HEK293T (cell line): ENCODE measurements around the gene GCN1.

Source experiments
- CTCF ChIA-PET: fragments of 350-600 bp; formaldehyde crosslinking; extraction: SDS; loops from one replicate; lab custom pipeline; 2021; ENCODE audit warnings: antibody characterized with exemption, inconsistent platforms; lab: Yijun Ruan, JAX
- POLR2A ChIA-PET: fragments of 350-600 bp; formaldehyde crosslinking; extraction: SDS; loops from one replicate; lab custom pipeline; 2020; ENCODE audit warnings: antibody characterized with exemption, inconsistent platforms; lab: Yijun Ruan, JAX
- DNase-seq: peaks from one replicate; pipeline ENCODE4 v3.0.0; 2012; ENCODE audit warnings: mixed read lengths; ENCODE audit errors: extremely low spot score
- ARNT ChIP-seq: fragments of 450-650 bp; IDR thresholded peaks from 2 replicates; pipeline ENCODE4 v1.6.1; 2017; ENCODE audit warnings: mild to moderate bottlenecking
- BHLHE40 ChIP-seq: fragments of 450-650 bp; IDR thresholded peaks from 2 replicates; pipeline ENCODE4 v1.6.1; 2016; ENCODE audit warnings: mild to moderate bottlenecking, moderate library complexity, borderline replicate concordance
- CTBP1 ChIP-seq: fragments of 450-650 bp; IDR thresholded peaks from 2 replicates; pipeline ENCODE4 v1.6.1; 2016; ENCODE audit warnings: borderline replicate concordance
- ELF4 ChIP-seq: fragments of 450-650 bp; IDR thresholded peaks from 2 replicates; pipeline ENCODE4 v1.6.1; 2017; ENCODE audit warnings: antibody characterized with exemption
- FOXA1 ChIP-seq: fragments of 450-650 bp; IDR thresholded peaks from 2 replicates; pipeline ENCODE4 v1.6.1; 2016; ENCODE audit warnings: mild to moderate bottlenecking
- FOXK2 ChIP-seq: fragments of 450-650 bp; IDR thresholded peaks from 2 replicates; pipeline ENCODE4 v1.6.1; 2016; ENCODE audit warnings: mild to moderate bottlenecking
- FOXM1 ChIP-seq: fragments of 450-650 bp; IDR thresholded peaks from 2 replicates; pipeline ENCODE4 v1.6.1; 2017; ENCODE audit warnings: mild to moderate bottlenecking, borderline replicate concordance
- HDGF ChIP-seq: fragments of 450-650 bp; IDR thresholded peaks from 2 replicates; pipeline ENCODE4 v1.6.1; 2017; ENCODE audit warnings: antibody characterized with exemption, borderline replicate concordance
- L3MBTL2 ChIP-seq: fragments of 450-650 bp; conservative IDR thresholded peaks from 2 replicates; pipeline ENCODE4 v1.6.1; 2016; ENCODE audit warnings: mild to moderate bottlenecking
- LEF1 ChIP-seq: fragments of 450-650 bp; IDR thresholded peaks from 2 replicates; pipeline ENCODE4 v1.6.1; 2017; ENCODE audit warnings: mild to moderate bottlenecking, borderline replicate concordance
- NFRKB ChIP-seq: fragments of 450-650 bp; IDR thresholded peaks from 2 replicates; pipeline ENCODE4 v1.6.1; 2016; ENCODE audit warnings: mild to moderate bottlenecking, moderate library complexity
- SP1 ChIP-seq: fragments of 450-650 bp; IDR thresholded peaks from 2 replicates; pipeline ENCODE4 v1.6.1; 2017
- SUZ12 ChIP-seq: fragments of 450-650 bp; IDR thresholded peaks from 2 replicates; pipeline ENCODE4 v1.6.1; 2016; ENCODE audit warnings: mild to moderate bottlenecking
- TARDBP ChIP-seq: fragments of 450-650 bp; IDR thresholded peaks from 2 replicates; pipeline ENCODE4 v1.6.1; 2016
- ZNF384 ChIP-seq: fragments of 450-650 bp; IDR thresholded peaks from 2 replicates; pipeline ENCODE4 v1.6.1; 2016
- TF ChIP-seq, protein P1 (sequence below): fragments of 450-650 bp; IDR thresholded peaks from 2 replicates; pipeline ENCODE4 v1.6.1; 2016

Gene GCN1

DNA sequence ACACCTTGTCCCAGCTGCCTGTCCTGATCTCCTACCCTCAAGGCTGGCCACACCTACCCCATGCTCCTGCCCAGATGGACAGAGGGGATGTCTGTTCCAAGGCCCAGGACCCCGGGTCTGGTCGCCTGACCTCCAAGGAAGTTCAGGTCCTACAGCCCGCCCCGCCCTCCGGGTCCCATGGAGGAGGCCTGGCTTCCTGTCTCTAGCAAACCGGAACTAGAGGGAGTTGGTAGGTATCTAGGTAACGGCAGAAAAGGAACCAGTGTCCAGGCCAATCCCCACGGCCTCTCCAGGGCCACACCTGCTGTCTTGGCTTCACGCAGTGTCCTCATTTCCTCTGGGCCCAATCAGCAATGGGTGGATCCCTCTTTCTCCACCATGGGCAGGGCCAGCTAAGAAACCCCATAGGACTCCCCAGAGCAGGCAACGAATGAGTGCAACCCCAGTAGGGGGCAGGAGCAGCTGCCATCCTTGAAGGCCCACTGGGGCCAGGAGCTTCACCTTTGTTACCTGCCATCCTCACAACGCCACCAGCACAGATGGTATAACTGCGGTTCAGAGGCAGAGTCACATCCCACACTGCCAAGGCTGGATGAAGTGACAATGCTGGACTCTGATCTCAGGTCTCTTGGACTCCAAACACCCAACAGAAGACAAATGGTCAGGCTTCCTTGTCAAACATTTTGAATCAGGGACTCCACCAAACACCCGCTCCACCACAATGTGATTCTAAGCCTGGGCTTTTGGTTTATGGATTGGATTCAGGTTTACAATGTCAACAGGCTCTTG is 31.5 kb upstream of the GCN1 start:
- DNase-seq, result no peak
- ChIA-PET CTCF (interaction anchor here (0.6 to 9.2 kb wide), 2 partner anchors 39 to 146 kb away, joined by 4 to 222 read pairs; partner anchors contain the start of gene PXN), POLR2A (interaction anchor here (0.9 to 10.9 kb wide), 4 partner anchors 25 to 65 kb away, joined by 4 to 269 read pairs (median 162); partner anchors contain the start of genes PXN, RNU4-1, RNU4-2 and RPLP0)
- TF ChIP-seq CTBP1, result no peak
- no peak for TF ChIP-seq TARDBP
- TF ChIP-seq ZNF384, result no peak
- TF ChIP-seq FOXA1, result no peak

DNA sequence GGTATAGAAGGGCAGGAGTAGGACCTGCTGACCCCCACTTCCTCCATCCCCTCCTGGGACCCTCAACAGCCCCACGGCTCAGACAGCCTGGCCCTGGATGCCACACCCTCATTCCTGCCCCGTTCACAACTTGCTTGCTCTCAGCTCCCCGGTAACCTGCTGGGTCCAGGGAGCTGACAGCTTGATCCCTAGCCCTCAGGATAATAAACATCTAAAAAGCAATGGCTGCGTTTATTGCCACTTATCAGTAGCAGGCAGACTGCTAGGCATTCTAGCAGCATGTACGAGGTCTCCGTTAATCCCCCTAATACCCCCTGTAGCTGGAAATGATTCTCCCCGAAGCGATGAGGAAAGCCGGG is 30.7 kb upstream of the GCN1 start:
- CTCF ChIA-PET, result interaction anchor here (0.9 to 9.2 kb wide), 2 partner anchors 10 to 40 kb away, joined by 3 to 222 read pairs; partner anchors contain the start of gene PXN
- TF ChIP-seq, protein P1, sequence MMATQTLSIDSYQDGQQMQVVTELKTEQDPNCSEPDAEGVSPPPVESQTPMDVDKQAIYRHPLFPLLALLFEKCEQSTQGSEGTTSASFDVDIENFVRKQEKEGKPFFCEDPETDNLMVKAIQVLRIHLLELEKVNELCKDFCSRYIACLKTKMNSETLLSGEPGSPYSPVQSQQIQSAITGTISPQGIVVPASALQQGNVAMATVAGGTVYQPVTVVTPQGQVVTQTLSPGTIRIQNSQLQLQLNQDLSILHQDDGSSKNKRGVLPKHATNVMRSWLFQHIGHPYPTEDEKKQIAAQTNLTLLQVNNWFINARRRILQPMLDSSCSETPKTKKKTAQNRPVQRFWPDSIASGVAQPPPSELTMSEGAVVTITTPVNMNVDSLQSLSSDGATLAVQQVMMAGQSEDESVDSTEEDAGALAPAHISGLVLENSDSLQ, result peak; percentile 77
- TF ChIP-seq TARDBP, result no peak
- POLR2A ChIA-PET, result interaction anchor here (9.7 to 10.9 kb wide), 2 partner anchors 24 to 66 kb away, joined by 185 to 269 read pairs; partner anchors contain the start of genes RNU4-1, RNU4-2 and RPLP0
- peak; percentile 62 for DNase-seq

DNA sequence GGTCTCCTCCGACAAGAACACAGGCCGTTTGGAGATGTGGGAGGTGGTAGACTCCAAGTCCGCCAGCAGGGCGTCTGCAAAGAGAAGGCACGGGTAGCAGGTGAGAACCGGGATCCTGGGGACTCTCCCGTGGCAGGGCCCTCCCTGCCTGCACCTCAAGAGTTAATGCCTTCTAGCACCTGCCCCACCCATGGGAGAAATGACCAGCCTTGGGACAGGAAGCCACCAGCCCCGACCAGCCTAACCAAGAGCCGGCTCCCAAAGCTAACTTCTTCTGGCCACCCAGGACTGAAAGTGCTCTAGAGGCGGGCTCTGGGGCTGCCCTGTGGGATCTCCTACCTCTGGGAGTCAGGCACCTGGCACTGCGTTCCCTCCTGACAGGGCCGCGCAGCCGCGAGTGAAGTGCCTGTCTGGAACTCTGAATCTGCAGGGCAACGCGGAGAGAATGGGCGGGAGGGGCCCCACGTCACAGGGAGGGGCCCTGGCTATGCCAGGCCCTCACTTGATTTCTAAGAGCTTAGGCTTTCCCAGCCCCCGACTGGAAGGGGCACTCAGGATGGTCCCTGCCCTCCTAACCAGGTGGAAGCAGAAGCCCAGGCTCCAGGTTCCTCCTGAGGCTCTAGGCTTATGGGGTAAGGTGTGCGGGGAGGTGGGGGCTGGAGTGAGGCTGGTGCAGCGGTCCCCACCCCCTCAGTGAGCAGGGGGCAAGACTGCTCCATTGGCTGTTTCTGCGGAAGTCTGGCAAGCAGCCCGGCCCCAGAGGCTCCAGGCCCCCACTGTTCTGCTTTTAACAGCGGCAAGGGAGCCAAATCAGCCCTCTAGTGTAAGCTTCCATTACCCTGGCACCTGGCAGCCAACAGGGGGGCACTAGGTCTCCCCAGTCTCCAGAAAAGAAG is 30.0 kb upstream of the GCN1 start:
- no peak for DNase-seq
- TF ChIP-seq FOXA1, result no peak
- no peak for TF ChIP-seq ZNF384
- no peak for TF ChIP-seq CTBP1
- no peak for TF ChIP-seq ELF4
- no peak for TF ChIP-seq BHLHE40
- TF ChIP-seq TARDBP, result no peak
- no peak for TF ChIP-seq LEF1
- TF ChIP-seq HDGF, result no peak
- TF ChIP-seq SP1, result no peak
- TF ChIP-seq L3MBTL2, result no peak
- TF ChIP-seq ARNT, result no peak
- no peak for TF ChIP-seq FOXM1
- POLR2A ChIA-PET, result interaction anchor here (9.7 to 10.9 kb wide), 2 partner anchors 24 to 67 kb away, joined by 185 to 269 read pairs; partner anchors contain the start of genes RNU4-1, RNU4-2 and RPLP0
- CTCF ChIA-PET, result interaction anchor here (0.9 to 9.2 kb wide), 2 partner anchors 11 to 41 kb away, joined by 3 to 222 read pairs; partner anchors contain the start of gene PXN

DNA sequence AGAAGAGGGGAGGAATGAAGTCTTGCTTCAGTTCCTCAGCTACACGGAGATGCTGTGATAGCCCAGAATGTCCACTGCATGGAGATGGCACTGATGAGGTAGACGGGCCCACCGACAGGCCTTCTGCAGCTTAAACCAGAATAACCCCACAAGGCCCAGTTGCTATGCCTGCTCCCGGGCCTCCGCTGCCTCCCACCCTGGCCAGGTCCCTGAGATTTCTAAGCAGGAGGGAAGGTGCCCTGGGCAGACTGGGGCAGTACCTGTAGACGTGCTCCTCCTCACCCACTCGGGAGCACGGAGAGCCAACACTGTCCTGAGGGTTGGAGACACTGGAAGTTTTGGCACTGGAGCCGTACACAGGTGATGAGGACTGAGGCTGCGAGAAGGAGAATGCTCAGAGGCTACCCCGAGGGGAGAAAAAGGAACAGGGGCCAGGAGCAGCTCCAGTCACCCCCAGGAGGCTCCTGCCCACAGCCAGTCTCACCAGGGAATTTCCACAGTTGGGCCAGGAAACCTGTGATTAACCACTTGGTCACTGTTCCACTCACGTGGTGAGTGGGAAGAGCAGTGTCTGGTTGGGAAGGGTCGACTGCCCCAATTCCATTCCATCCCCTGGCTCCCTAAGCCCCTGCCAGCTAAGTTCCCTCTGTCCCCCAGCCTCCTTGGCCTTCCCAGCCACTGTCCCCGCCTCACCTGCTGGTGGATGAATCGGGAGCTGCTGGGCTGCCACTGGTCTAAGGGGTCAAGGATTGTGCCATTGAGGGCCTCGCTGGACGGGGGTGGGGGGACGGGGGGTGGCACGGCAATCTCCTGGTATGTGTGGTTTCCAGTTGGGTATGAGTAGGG is 29.2 kb upstream of the GCN1 start:
- no peak for TF ChIP-seq ARNT
- TF ChIP-seq TARDBP, result no peak
- no peak for TF ChIP-seq ELF4
- TF ChIP-seq SUZ12, result no peak
- TF ChIP-seq, protein P1, result no peak
- TF ChIP-seq FOXA1, result no peak
- no peak for TF ChIP-seq FOXK2
- no peak for TF ChIP-seq LEF1
- no peak for TF ChIP-seq BHLHE40
- no peak for TF ChIP-seq FOXM1
- no peak for TF ChIP-seq HDGF
- TF ChIP-seq ZNF384, result no peak
- no peak for TF ChIP-seq CTBP1
- TF ChIP-seq SP1, result no peak
- TF ChIP-seq L3MBTL2, result no peak
- DNase-seq, result no peak
- ChIA-PET POLR2A (interaction anchor here (9.7 to 10.9 kb wide), 2 partner anchors 23 to 68 kb away, joined by 185 to 269 read pairs; partner anchors contain the start of genes RNU4-1, RNU4-2 and RPLP0), CTCF (no interaction called here)

DNA sequence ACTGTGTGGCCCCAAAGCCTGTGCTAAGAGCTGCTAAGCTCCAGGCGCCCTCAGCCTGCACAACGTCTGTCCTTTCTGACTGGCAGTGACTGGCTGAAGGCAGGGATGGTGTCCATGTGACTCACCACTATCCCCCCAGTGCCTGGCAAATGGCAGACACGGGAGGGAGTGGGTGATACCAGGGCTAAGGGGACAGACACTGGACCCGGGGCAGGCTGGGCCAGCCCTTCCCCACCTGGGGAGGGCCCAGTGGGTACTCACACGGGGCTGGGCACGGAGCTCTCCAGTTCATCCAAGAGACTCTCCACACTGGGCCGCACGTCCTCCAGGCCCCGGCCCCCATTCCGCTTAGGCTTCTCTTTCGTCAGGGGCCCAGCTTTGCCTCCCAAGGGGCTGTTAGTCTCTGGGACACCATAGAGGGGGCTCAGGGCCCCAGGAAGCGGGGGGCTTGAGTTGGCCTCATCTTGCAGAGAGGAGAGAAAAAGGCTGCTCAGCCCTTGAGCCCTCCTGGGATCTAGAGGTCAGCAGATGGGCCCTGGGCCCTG is 27.8 kb upstream of the GCN1 start:
- TF ChIP-seq HDGF, result no peak
- no peak for TF ChIP-seq FOXM1
- ChIA-PET POLR2A (interaction anchor here (1.0 kb wide), 1 partner anchor 21 kb away, joined by 6 read pairs; the partner anchor contains the start of gene RPLP0), CTCF (no interaction called here)
- no peak for DNase-seq

DNA sequence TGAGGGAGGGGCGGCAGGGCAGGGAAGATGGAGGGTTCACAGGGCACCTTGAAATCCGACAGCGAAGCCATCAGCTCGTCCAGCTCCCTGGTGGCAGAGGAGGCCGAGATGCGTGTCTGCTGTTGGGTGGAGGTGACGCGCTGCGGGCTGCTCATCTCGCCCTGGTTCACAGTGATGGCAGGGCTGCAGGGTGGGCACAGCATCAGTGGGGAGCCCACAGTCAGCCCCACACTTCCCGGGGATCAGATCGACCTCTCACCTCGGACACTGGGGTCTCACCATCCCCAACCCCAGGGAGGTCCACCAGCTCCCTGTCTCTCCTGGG is 27.0 kb upstream of the GCN1 start:
- ChIA-PET POLR2A (interaction anchor here (2.0 to 3.5 kb wide), 2 partner anchors 21 to 70 kb away, joined by 9 to 48 read pairs; partner anchors contain the start of genes RNU4-2 and RPLP0), CTCF (no interaction called here)
- TF ChIP-seq SP1 (no peak), CTBP1 (no peak), ZNF384 (no peak), ARNT (no peak), BHLHE40 (no peak), HDGF (no peak), SUZ12 (no peak), LEF1 (no peak), FOXK2 (no peak), ELF4 (no peak), TARDBP (no peak), NFRKB (no peak), L3MBTL2 (no peak), FOXM1 (no peak), FOXA1 (no peak)
- TF ChIP-seq, protein P1, result no peak
- no peak for DNase-seq
